Measurements from ENCODE around the gene GPC6. TPM values are rescaled to one million over a fixed set of nuclear protein-coding genes. Genes with fewer than 3 reads are reported as not detected.

GPC6 gene
- polyA plus RNA-seq, 1 donor (not counting 4 experiments of a cell fraction or from before 2014, with no cell fraction given), result 0.42 TPM

GRCh38 chr13:94053986-94054593 lies 827.5 kb downstream of the GPC6 start:
- H3K79me2 ChIP-seq (ENCODE audit: control insufficient read depth, insufficient read depth, low read length), result no peaks in the 10 kb centered on the region
- no peaks in the 10 kb centered on the region for H3K36me3 ChIP-seq (ENCODE audit: control insufficient read depth in 2 of 2, extremely low read depth in 1 of 2, insufficient read depth in 2 of 2, low read length in 2 of 2)
- no peak overlapping the region for H2AFZ ChIP-seq (ENCODE audit: control insufficient read depth, low read length)
- dilution Hi-C loops (cut with MboI; ENCODE audit: extremely low pct_ligation_motif_present, low sequenced_read_pairs), result no loop called here
- H3K4me1 ChIP-seq (ENCODE audit: control insufficient read depth, extremely low read depth, insufficient read depth, low read length), result no peaks in the 10 kb centered on the region
- no peak overlapping the region for H3K4me3 ChIP-seq (ENCODE audit: control insufficient read depth in 2 of 3, extremely low read depth in 1 of 3, insufficient read depth in 2 of 3, low read depth in 1 of 3, low read length in 3 of 3)
- no peak for TF ChIP-seq EZH2 (IDR thresholded peaks at IDR 0.05; ENCODE audit: low read length)
- no peak for TF ChIP-seq CTCF (optimal IDR thresholded peaks at IDR 0.05 in 1 of 3, IDR thresholded peaks at IDR 0.05 in 1 of 3, conservative IDR thresholded peaks at IDR 0.05 in 1 of 3; ENCODE audit: extremely low read depth in 1 of 3, insufficient read depth in 2 of 3, low read length in 3 of 3)
- H3K27ac ChIP-seq (ENCODE audit: control insufficient read depth, insufficient read depth, low read length), result no peak overlapping the region
- no peaks in the 10 kb centered on the region for H3K9me3 ChIP-seq (ENCODE audit: control insufficient read depth, low read depth, low read length)
- H3K9ac ChIP-seq (ENCODE audit: control insufficient read depth, extremely low read depth, insufficient read depth, low read length), result no peak overlapping the region
- no peaks in the 10 kb centered on the region for H3K9me1 ChIP-seq (ENCODE audit: control insufficient read depth, extremely low read depth, insufficient read depth, low read length)
- no peak for DNase-seq (ENCODE audit: low read depth, low spot score)
- no peaks in the 10 kb centered on the region for H4K20me1 ChIP-seq (ENCODE audit: control insufficient read depth, extremely low read depth, insufficient read depth, low read length)
- H3K27me3 ChIP-seq (ENCODE audit: control insufficient read depth, extremely low read depth, insufficient read depth, low read length), result no peaks in the 10 kb centered on the region
- FAIRE-seq, result no peak
- no peak overlapping the region for H3K4me2 ChIP-seq (ENCODE audit: control insufficient read depth, extremely low read depth, insufficient read depth, low read depth, low read length)

GRCh38 chr13:94056362-94056990 lies 829.9 kb downstream of the GPC6 start:
- Histone ChIP-seq H3K27me3 (ENCODE audit: control insufficient read depth, extremely low read depth, insufficient read depth, low read length) (no peaks in the 10 kb centered on the region), H3K79me2 (ENCODE audit: control insufficient read depth, insufficient read depth, low read length) (no peaks in the 10 kb centered on the region), H3K4me2 (ENCODE audit: control insufficient read depth, extremely low read depth, insufficient read depth, low read depth, low read length) (no peak overlapping the region), H3K4me3 (ENCODE audit: control insufficient read depth in 2 of 3, extremely low read depth in 1 of 3, insufficient read depth in 2 of 3, low read depth in 1 of 3, low read length in 3 of 3) (no peak overlapping the region), H3K9me1 (ENCODE audit: control insufficient read depth, extremely low read depth, insufficient read depth, low read length) (no peaks in the 10 kb centered on the region), H3K9me3 (ENCODE audit: control insufficient read depth, low read depth, low read length) (no peaks in the 10 kb centered on the region), H3K27ac (ENCODE audit: control insufficient read depth, insufficient read depth, low read length) (no peak overlapping the region), H2AFZ (ENCODE audit: control insufficient read depth, low read length) (no peak overlapping the region), H3K4me1 (ENCODE audit: control insufficient read depth, extremely low read depth, insufficient read depth, low read length) (no peaks in the 10 kb centered on the region), H3K9ac (ENCODE audit: control insufficient read depth, extremely low read depth, insufficient read depth, low read length) (no peak overlapping the region), H3K36me3 (ENCODE audit: control insufficient read depth in 2 of 2, extremely low read depth in 1 of 2, insufficient read depth in 2 of 2, low read length in 2 of 2) (no peaks in the 10 kb centered on the region), H4K20me1 (ENCODE audit: control insufficient read depth, extremely low read depth, insufficient read depth, low read length) (no peaks in the 10 kb centered on the region)
- FAIRE-seq (no peak), DNase-seq (ENCODE audit: low read depth, low spot score) (no peak)
- dilution Hi-C loops (cut with MboI; ENCODE audit: extremely low pct_ligation_motif_present, low sequenced_read_pairs), result no loop called here
- TF ChIP-seq CTCF (optimal IDR thresholded peaks at IDR 0.05 in 1 of 3, IDR thresholded peaks at IDR 0.05 in 1 of 3, conservative IDR thresholded peaks at IDR 0.05 in 1 of 3; ENCODE audit: extremely low read depth in 1 of 3, insufficient read depth in 2 of 3, low read length in 3 of 3) (no peak), EZH2 (IDR thresholded peaks at IDR 0.05; ENCODE audit: low read length) (no peak)

Measured in keratinocyte (primary cell).